ENCODE data around the gene SH3PXD2B. TPM values are rescaled to one million over a fixed set of nuclear protein-coding genes. Genes with fewer than 3 reads are reported as not detected.
A peak's percentile ranks its signal among the peaks of the same experiment; 100 is the strongest.
"Not testable (repeated sequence)": the region's sequence is repeated elsewhere in the genome, so short reads cannot be mapped to it uniquely, and the experiment has no call there.

SH3PXD2B gene
- total RNA-seq, 6 donors from 2014 or later = 17.1 to 55.5 (median 43.2) TPM

- Histone ChIP-seq H3K27me3 (no peaks in the 10 kb centered on the region), H3K9me3 (no peaks in the 10 kb centered on the region), H3K36me3 (no peaks in the 10 kb centered on the region), H3K4me3 (no peak overlapping the region), H3K27ac (peak overlapping the region in 1 of 4 donors; percentile 3), H3K4me1 (peaks cover 9 to 23% (median 9%) of the 10 kb centered on the region in 4 donors)
- ATAC-seq (ENCODE audit: low FRiP score in 2 of 2) (no peak), DNase-seq (no peak)
- TF ChIP-seq POLR2AphosphoS5 (IDR thresholded peaks at IDR 0.05) (no peak), POLR2A (IDR thresholded peaks at IDR 0.05) (no peak), CTCF (IDR thresholded peaks at IDR 0.05) (no peak), EP300 (IDR thresholded peaks at IDR 0.05) (no peak)
- WGBS, 2 donors = 94 to 95% methylated on average over 4 of the region's 4 CpGs
Observed at GRCh38 chr5:172404746-172405145, 49.6 kb downstream of the SH3PXD2B start.

- TF ChIP-seq POLR2A (IDR thresholded peaks at IDR 0.05) (no peak), CTCF (IDR thresholded peaks at IDR 0.05) (no peak), POLR2AphosphoS5 (IDR thresholded peaks at IDR 0.05) (no peak), EP300 (IDR thresholded peaks at IDR 0.05) (no peak)
- Histone ChIP-seq H3K4me3 (no peak overlapping the region), H3K9me3 (no peaks in the 10 kb centered on the region), H3K4me1 (peaks cover 9 to 20% (median 9%) of the 10 kb centered on the region in 4 donors), H3K27ac (peak overlapping the region; percentile 15 to 65 (median 58)), H3K36me3 (no peaks in the 10 kb centered on the region), H3K27me3 (no peaks in the 10 kb centered on the region)
- 76 to 79% methylated on average over 7 of the region's 7 CpGs for WGBS, 2 donors
- ATAC-seq (ENCODE audit: low FRiP score in 2 of 2) (peak in 1 of 2 donors; percentile 31), DNase-seq (no peak)
Observed at GRCh38 chr5:172403817-172404216, 50.5 kb downstream of the SH3PXD2B start.

GRCh38 chr5:172403189-172403796 lies 51.0 kb downstream of the SH3PXD2B start:
- no peaks in the 10 kb centered on the region for H3K27me3 ChIP-seq
- DNase-seq = peak; percentile 37 to 52
- WGBS, 2 donors = 61 to 67% methylated on average over 9 to 11 of the region's 11 CpGs
- TF ChIP-seq POLR2AphosphoS5 (IDR thresholded peaks at IDR 0.05) = peak in 1 of 2 donors; percentile 23
- no peak for TF ChIP-seq EP300 (IDR thresholded peaks at IDR 0.05)
- H3K4me1 ChIP-seq = peaks cover 9 to 20% (median 9%) of the 10 kb centered on the region in 4 donors
- H3K36me3 ChIP-seq = no peaks in the 10 kb centered on the region
- peak; percentile 37 to 89 for ATAC-seq (ENCODE audit: low FRiP score in 2 of 2)
- peak overlapping the region; percentile 15 to 65 (median 58) for H3K27ac ChIP-seq
- peak overlapping the region in 1 of 4 donors; percentile 10 for H3K4me3 ChIP-seq
- no peaks in the 10 kb centered on the region for H3K9me3 ChIP-seq

GRCh38 chr5:172402531-172403188 lies 51.7 kb downstream of the SH3PXD2B start:
- Histone ChIP-seq H3K27me3 (no peaks in the 10 kb centered on the region), H3K27ac (peak overlapping the region in 3 of 4 donors; percentile 56 to 65 (median 61)), H3K36me3 (no peaks in the 10 kb centered on the region), H3K4me1 (peaks cover 9 to 20% (median 9%) of the 10 kb centered on the region in 4 donors), H3K9me3 (no peaks in the 10 kb centered on the region), H3K4me3 (no peak overlapping the region)
- WGBS, 2 donors = 75 to 87% methylated on average over 11 to 13 of the region's 13 CpGs
- DNase-seq (peak in 1 of 2 donors; percentile 66), ATAC-seq (ENCODE audit: low FRiP score in 2 of 2) (peak; percentile 46 to 51)
- no peak for TF ChIP-seq POLR2AphosphoS5 (IDR thresholded peaks at IDR 0.05)
- no peak for TF ChIP-seq EP300 (IDR thresholded peaks at IDR 0.05)
- no peak for TF ChIP-seq POLR2A (IDR thresholded peaks at IDR 0.05)
- no peak for TF ChIP-seq CTCF (IDR thresholded peaks at IDR 0.05)

- H3K27ac ChIP-seq; H3K4me3 ChIP-seq; H3K36me3 ChIP-seq; H3K27me3 ChIP-seq; H3K9me3 ChIP-seq; DNase-seq; ATAC-seq (ENCODE audit: low FRiP score in 2 of 2): not testable (repeated sequence)
- peaks cover 9 to 17% (median 9%) of the 10 kb centered on the region in 4 donors for H3K4me1 ChIP-seq
- whole genome bisulfite sequencing, 2 donors = 87 to 93% methylated on average over 6 of the region's 6 CpGs
Observed at GRCh38 chr5:172402031-172402430, 52.3 kb downstream of the SH3PXD2B start.

Measured in upper lobe of left lung (tissue), 6 donors.